ENCODE data around the gene MSH3.
"Not testable (repeated sequence)": the region's sequence is repeated elsewhere in the genome, so short reads cannot be mapped to it uniquely, and the experiment has no call there.

MSH3 gene

GRCh38 chr5:80846422-80846821 lies 192.0 kb downstream of the MSH3 start:
- not testable (repeated sequence) for H3K9me3 Mint-ChIP-seq; H3K36me3 Mint-ChIP-seq (ENCODE audit: insufficient read depth); H3K27ac Mint-ChIP-seq; H3K27me3 Mint-ChIP-seq; H3K4me3 Mint-ChIP-seq; ATAC-seq (replicated peaks)
- peak in 1 of 3 experiments; percentile 11 for DNase-seq
- peaks cover 19 to 25% of the 10 kb centered on the region in 2 donors for H3K4me1 Mint-ChIP-seq (ENCODE audit: low read depth in 2 of 2)

- H3K36me3 Mint-ChIP-seq (ENCODE audit: insufficient read depth); DNase-seq; H3K4me1 Mint-ChIP-seq (ENCODE audit: low read depth in 2 of 2); H3K27ac Mint-ChIP-seq; H3K27me3 Mint-ChIP-seq; ATAC-seq (replicated peaks); H3K9me3 Mint-ChIP-seq; H3K4me3 Mint-ChIP-seq: not testable (repeated sequence)
Observed at GRCh38 chr5:80850168-80850567, 195.7 kb downstream of the MSH3 start.

GRCh38 chr5:80852331-80853245 lies 198.1 kb downstream of the MSH3 start:
- H3K27me3 Mint-ChIP-seq, result no peaks in the 10 kb centered on the region
- peaks cover 20% of the 10 kb centered on the region for H3K36me3 Mint-ChIP-seq (ENCODE audit: insufficient read depth)
- no peaks in the 10 kb centered on the region for H3K4me1 Mint-ChIP-seq (ENCODE audit: low read depth in 2 of 2)
- no peak overlapping the region for H3K27ac Mint-ChIP-seq
- ATAC-seq (replicated peaks) (no peak), DNase-seq (no peak)
- no peak overlapping the region for H3K4me3 Mint-ChIP-seq
- H3K9me3 Mint-ChIP-seq, result peaks cover 2 to 6% of the 10 kb centered on the region in 2 donors

GRCh38 chr5:80853413-80853812 lies 199.0 kb downstream of the MSH3 start:
- Mint-ChIP-seq H3K36me3 (ENCODE audit: insufficient read depth) (peaks cover 22% of the 10 kb centered on the region), H3K4me3 (no peak overlapping the region), H3K27me3 (no peaks in the 10 kb centered on the region), H3K4me1 (ENCODE audit: low read depth in 2 of 2) (no peaks in the 10 kb centered on the region), H3K27ac (no peak overlapping the region), H3K9me3 (peaks cover 2 to 6% of the 10 kb centered on the region in 2 donors)
- DNase-seq (no peak), ATAC-seq (replicated peaks) (no peak)

GRCh38 chr5:80854583-80854982 lies 200.1 kb downstream of the MSH3 start:
- Mint-ChIP-seq H3K27ac (no peak overlapping the region), H3K4me1 (ENCODE audit: low read depth in 2 of 2) (peaks cover 0 to 2% of the 10 kb centered on the region in 2 donors), H3K4me3 (no peak overlapping the region), H3K36me3 (ENCODE audit: insufficient read depth) (peaks cover 22% of the 10 kb centered on the region), H3K27me3 (no peaks in the 10 kb centered on the region), H3K9me3 (peaks cover 2 to 6% of the 10 kb centered on the region in 2 donors)
- DNase-seq (no peak), ATAC-seq (replicated peaks) (no peak)

- no peak for DNase-seq
Observed at GRCh38 chr5:80860924-80861613, 206.6 kb downstream of the MSH3 start.

GRCh38 chr5:80863708-80864107 lies 209.3 kb downstream of the MSH3 start:
- H3K4me3 Mint-ChIP-seq, result no peak overlapping the region
- DNase-seq, result no peak
- H3K36me3 Mint-ChIP-seq (ENCODE audit: insufficient read depth), result peaks cover 4% of the 10 kb centered on the region
- H3K27ac Mint-ChIP-seq, result no peak overlapping the region
- no peak for ATAC-seq (replicated peaks)
- peaks cover 0 to 2% of the 10 kb centered on the region in 2 donors for H3K4me1 Mint-ChIP-seq (ENCODE audit: low read depth in 2 of 2)
- H3K27me3 Mint-ChIP-seq, result no peaks in the 10 kb centered on the region
- H3K9me3 Mint-ChIP-seq, result no peaks in the 10 kb centered on the region

More at GRCh38 chr5:80860924-80861613, 206.6 kb downstream of the MSH3 start:
- Mint-ChIP-seq H3K4me3 (no peak overlapping the region), H3K27ac (no peak overlapping the region), H3K36me3 (ENCODE audit: insufficient read depth) (peaks cover 9% of the 10 kb centered on the region), H3K4me1 (ENCODE audit: low read depth in 2 of 2) (peaks cover 0 to 2% of the 10 kb centered on the region in 2 donors), H3K27me3 (no peaks in the 10 kb centered on the region), H3K9me3 (no peaks in the 10 kb centered on the region)
- ATAC-seq (replicated peaks), result no peak

GRCh38 chr5:80864109-80864508 lies 209.7 kb downstream of the MSH3 start:
- ATAC-seq (replicated peaks), result no peak
- Mint-ChIP-seq H3K27me3 (no peaks in the 10 kb centered on the region), H3K36me3 (ENCODE audit: insufficient read depth) (peaks cover 4% of the 10 kb centered on the region), H3K4me3 (no peak overlapping the region), H3K27ac (no peak overlapping the region), H3K4me1 (ENCODE audit: low read depth in 2 of 2) (peaks cover 0 to 2% of the 10 kb centered on the region in 2 donors), H3K9me3 (no peaks in the 10 kb centered on the region)
- DNase-seq, result no peak

- Mint-ChIP-seq H3K27ac (no peak overlapping the region), H3K4me3 (no peak overlapping the region), H3K36me3 (ENCODE audit: insufficient read depth) (peaks cover 4% of the 10 kb centered on the region), H3K4me1 (ENCODE audit: low read depth in 2 of 2) (peaks cover 0 to 2% of the 10 kb centered on the region in 2 donors), H3K9me3 (no peaks in the 10 kb centered on the region), H3K27me3 (no peaks in the 10 kb centered on the region)
- no peak for ATAC-seq (replicated peaks)
- DNase-seq, result no peak
Observed at GRCh38 chr5:80864706-80865435, 210.4 kb downstream of the MSH3 start.

- Mint-ChIP-seq H3K4me1 (ENCODE audit: low read depth in 2 of 2) (peaks cover 0 to 2% of the 10 kb centered on the region in 2 donors), H3K36me3 (ENCODE audit: insufficient read depth) (peaks cover 4% of the 10 kb centered on the region), H3K4me3 (no peak overlapping the region), H3K27me3 (no peaks in the 10 kb centered on the region), H3K27ac (no peak overlapping the region), H3K9me3 (no peaks in the 10 kb centered on the region)
- no peak for ATAC-seq (replicated peaks)
- no peak for DNase-seq
Observed at GRCh38 chr5:80865551-80865950, 211.1 kb downstream of the MSH3 start.

GRCh38 chr5:80866371-80866770 lies 211.9 kb downstream of the MSH3 start:
- Mint-ChIP-seq H3K27ac (no peak overlapping the region), H3K4me3 (no peak overlapping the region), H3K27me3 (no peaks in the 10 kb centered on the region), H3K9me3 (no peaks in the 10 kb centered on the region), H3K36me3 (ENCODE audit: insufficient read depth) (peaks cover 4% of the 10 kb centered on the region), H3K4me1 (ENCODE audit: low read depth in 2 of 2) (peaks cover 0 to 2% of the 10 kb centered on the region in 2 donors)
- ATAC-seq (replicated peaks) (no peak), DNase-seq (no peak)

GRCh38 chr5:80867233-80867632 lies 212.8 kb downstream of the MSH3 start:
- Mint-ChIP-seq H3K9me3 (no peaks in the 10 kb centered on the region), H3K27ac (no peak overlapping the region), H3K4me1 (ENCODE audit: low read depth in 2 of 2) (peaks cover 0 to 2% of the 10 kb centered on the region in 2 donors), H3K36me3 (ENCODE audit: insufficient read depth) (peaks cover 7% of the 10 kb centered on the region), H3K27me3 (no peaks in the 10 kb centered on the region), H3K4me3 (no peak overlapping the region)
- DNase-seq (no peak), ATAC-seq (replicated peaks) (no peak)

- H3K4me1 Mint-ChIP-seq (ENCODE audit: low read depth in 2 of 2), result peaks cover 0 to 2% of the 10 kb centered on the region in 2 donors
- no peak overlapping the region for H3K27ac Mint-ChIP-seq
- no peaks in the 10 kb centered on the region for H3K9me3 Mint-ChIP-seq
- H3K27me3 Mint-ChIP-seq, result no peaks in the 10 kb centered on the region
- peaks cover 17% of the 10 kb centered on the region for H3K36me3 Mint-ChIP-seq (ENCODE audit: insufficient read depth)
- no peak for DNase-seq
- no peak for ATAC-seq (replicated peaks)
- no peak overlapping the region for H3K4me3 Mint-ChIP-seq
Observed at GRCh38 chr5:80870442-80870841, 216.0 kb downstream of the MSH3 start.

Measured in effector memory CD8-positive, alpha-beta T cell (primary cell).